D341Med (cell line): ENCODE measurements around the gene C4orf17.
"Not testable (repeated sequence)": the region's sequence is repeated elsewhere in the genome, so short reads cannot be mapped to it uniquely, and the experiment has no call there.

Experiments used
- DNase-seq: peaks from one replicate; pipeline ENCODE4 v3.0.0; 2012; ENCODE audit warnings: low spot score

The C4orf17 gene

DNA sequence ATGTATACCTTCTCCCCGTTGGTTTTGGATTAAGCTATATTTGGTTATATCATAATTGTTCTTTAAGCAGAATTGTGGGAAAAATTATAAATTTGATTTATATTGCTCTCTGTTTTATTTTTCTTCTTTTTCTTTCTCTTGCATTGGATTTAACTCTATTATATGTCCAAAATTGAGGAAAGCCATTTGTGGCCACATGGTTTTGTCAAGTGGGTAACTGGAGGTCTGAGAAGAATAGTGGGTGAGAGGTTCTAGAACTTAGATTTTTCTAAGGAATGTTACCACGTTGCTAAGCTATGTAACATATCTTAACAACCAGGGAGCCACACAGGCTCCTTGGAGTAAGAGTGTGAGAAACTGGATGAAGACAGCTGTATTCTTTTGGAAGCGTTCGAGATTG, at the start of gene C4orf17:
Gene C4orf17 (plus strand): TSS at position 301 of the 400 bp plus-strand sequence. CDS start 2,061 bp downstream, outside the sequence.
- no peak for DNase-seq

DNA sequence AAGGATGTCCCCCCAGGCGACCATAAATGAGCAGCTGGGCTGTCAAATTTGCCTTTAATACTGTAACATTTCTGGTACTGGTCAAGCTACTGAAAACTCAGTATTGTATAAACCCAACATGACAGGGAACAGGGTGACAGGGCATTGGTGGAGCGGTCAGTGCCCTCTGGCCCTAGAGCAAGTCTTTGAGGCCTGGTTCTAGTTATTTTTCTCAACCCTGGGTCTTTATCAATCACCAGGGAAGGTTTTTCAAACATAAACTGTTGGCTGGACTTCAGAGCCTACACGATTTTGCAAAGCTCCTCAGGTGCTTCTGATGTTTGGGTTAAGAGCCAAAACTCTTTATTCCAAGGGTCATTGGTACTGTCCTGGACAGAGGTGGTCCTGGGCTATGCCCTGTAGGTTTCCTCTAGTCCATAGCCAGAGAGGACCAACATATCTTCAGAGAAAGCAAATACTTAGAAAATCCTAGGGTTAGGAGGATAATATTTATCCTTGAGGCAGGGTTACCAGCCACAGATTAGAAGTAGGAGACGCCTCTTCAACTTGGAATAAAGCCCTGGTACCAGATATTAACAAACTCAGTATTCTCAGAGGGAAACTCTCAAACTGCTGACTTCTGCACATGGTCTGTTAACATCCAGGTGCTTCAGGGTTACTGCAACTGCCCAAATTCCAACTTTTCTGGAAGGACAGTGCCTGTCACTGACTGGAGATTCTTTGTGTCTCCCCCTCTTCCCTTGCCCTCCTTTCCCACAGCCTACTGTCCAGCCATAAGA, 49.0 kb upstream of the C4orf17 start:
- DNase-seq = no peak

DNA sequence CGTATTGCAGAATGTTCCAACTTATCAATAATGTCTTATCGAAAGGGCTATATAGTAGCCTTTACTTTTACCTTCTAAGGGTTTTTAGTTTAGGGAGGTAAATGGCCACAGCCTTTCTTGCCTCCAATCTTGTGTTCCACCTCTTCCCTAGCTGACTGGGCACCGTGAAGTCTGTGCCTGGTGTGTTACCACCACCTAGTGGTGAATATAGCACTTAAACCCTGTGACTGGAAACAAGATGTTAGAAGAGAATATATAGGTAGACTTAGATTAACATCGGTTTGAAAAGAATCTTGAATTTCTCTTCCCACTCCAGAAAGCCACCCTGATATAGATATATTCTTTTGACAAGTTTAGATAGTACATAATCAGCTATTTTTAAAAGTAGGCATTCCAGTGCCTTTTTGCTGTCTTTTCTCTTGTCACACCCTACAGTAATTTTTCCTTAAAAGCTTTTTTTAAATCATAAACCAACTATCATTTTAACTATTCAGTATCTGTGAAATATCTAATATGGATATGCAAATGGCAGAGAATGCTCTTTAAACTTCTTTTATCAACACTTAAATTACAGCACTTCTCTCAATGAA, 47.9 kb upstream of the C4orf17 start:
- DNase-seq = peak; percentile 78

DNA sequence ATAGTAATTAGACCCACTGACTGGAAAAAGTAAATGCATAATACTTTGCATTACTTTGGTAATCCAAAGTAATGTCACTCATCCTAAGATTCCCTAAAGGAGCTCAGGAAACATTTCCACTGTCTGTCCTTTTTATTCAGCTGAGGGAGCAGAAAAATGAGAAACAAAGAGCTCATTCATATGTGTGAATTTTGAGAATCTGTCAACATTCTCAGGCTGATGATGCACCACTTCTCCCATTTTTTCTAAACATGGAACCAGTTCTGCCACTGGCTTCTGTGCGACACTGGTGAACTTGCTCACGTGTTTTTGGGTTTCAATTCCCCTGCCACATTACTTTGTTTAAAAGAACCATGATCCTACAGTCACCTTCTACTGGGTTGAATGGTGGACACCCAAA, 47.3 kb upstream of the C4orf17 start:
- no peak for DNase-seq

DNA sequence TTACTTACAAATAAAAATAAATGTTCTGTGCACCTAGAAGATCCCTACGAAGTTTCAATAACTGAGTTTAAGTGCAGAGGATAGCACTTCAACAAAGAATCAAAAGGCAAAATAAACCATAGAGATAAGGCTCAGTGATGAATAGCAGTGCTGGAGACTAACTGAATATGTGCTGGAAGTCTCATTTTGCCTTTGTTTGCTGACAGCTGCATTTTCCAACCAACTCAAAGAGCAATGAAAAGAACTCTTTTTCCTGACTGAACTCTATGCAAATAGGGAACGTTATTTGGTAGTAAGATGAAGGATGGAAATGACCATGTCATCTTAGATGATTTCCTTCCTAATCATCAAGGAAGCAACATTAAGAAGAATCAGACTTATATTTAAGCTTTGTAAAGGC, 42.9 kb upstream of the C4orf17 start:
- DNase-seq = no peak

DNA sequence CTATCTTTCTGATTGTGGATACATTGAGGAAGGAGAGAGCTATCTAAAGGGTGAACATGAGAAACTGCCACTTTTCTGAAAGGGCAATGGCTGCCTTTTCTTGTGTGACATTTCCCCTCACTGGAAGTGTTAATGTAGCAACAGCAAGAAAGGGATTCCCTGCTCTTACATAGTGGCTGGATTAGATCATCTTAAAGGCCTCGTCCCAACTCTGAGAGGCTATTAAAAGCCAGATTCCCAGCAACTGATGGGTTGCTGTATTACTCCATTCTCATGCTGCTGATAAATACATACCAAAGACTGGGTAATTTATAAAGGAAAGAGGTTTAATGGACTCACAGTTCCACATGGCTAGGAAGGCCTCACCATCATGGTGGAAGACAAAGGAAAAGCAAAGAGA, 41.9 kb upstream of the C4orf17 start:
- DNase-seq = no peak

DNA sequence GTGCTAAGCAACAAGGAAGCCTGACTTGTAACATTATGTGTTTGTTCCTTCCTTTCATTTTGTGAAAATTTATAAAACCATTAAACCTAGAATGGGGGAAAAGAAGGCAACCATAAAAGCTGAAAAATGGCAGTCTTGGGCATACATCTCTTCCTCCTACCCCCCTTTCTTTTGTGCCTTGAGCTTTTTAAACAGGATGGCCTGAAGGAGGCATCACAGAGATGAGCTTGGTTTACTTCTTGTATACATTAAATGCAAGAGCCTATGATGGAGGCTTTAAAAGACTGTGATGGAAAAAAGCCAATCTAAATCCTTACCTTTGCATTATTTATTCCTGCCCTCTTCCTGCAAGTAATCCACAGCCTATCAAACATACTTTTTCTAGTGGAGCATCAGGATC, 39.5 kb upstream of the C4orf17 start:
- DNase-seq = no peak

DNA sequence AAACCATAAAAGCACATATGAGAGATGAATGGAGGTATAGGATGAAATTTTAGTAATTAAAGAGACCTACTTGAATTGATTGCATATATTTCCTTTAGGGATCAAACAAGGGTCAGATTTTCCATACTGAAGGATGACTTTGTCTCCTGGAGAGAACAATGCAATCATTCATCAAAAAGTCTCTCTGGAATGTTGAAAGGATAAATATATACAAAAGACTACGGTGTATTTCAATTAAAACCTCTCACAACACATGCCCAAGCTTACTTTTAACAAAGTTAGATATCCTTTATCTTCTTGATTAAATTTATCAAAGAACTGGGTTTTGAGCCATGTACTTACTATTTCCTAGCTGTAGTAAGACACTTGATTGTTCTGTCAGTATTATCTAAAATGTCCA, 38.9 kb upstream of the C4orf17 start:
- DNase-seq = no peak

DNA sequence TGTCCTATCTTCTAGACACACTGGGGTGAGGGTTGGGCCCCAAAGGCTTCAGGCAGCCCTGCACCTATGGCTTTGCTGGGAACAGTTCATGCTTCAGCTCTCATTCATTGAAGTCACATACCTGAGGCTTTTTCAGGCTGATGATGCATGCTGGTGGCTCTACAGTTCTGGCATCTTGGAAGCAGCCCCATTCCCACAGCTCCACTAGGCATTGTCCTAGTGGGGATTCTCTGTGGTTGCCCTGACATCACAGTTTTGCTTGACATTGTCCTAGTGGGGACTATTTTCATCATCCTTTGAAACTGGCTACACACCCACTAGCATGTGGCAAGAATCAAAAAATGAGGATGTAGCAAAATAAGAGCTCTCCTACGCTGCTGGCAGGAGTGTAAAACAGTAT, 37.7 kb upstream of the C4orf17 start:
- no peak for DNase-seq

DNA sequence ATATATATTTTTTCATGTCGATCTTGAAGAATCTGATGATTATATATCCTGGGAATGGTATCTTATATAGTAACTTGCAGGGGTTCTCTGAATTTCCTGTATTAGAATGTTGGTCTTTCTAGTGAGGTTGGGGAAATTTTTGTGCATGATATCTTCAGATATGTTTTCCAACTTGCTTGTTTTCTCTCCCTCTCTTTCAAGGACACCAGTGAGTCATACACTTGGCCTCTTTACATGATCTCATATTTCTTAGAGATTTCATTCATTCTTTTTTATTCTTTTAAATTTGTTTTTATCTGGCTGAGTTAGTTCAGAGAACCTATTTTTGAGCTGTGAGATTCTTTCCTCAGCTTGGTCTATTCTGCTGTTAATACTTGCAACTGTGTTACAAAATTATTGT, 27.2 kb upstream of the C4orf17 start:
- no peak for DNase-seq

DNA sequence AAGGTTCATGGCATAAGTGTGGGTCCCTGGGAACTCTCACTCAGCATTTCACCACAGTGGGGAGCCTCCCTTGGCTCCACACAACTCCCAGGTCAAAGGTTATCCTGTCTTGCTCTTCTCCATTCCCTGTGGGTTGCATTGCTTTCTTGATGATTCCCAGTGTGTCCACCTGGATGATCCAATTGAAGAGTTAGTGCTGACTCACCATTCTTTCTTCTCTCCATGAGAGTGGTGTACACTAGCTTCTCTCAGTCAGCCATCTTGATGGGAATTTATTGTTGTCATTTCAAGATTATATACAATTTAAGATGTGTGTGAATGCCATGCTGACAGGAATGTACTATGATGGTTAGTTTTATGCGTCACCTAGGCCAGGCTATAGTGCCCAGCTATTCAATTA, 25.6 kb upstream of the C4orf17 start:
- DNase-seq = no peak

DNA sequence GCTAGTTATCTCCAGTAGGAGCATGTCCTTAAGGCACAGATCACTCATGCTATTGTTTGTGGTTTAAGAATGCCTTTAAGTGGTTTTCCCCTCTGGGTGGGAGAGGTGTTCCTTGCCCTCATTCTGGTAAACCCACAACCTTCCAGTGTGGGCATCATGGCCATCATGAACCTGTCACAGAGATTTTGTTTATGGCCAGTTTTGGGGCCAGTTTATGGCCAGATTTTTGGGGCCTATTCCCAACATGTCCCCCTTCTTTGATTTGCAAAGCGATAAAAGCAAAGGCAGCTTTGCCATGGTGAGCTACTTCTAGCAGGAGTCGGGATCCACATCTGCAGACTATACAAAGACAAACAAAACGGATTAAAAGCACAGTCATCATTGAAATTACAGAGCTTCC, 24.2 kb upstream of the C4orf17 start:
- DNase-seq = not testable (repeated sequence)

DNA sequence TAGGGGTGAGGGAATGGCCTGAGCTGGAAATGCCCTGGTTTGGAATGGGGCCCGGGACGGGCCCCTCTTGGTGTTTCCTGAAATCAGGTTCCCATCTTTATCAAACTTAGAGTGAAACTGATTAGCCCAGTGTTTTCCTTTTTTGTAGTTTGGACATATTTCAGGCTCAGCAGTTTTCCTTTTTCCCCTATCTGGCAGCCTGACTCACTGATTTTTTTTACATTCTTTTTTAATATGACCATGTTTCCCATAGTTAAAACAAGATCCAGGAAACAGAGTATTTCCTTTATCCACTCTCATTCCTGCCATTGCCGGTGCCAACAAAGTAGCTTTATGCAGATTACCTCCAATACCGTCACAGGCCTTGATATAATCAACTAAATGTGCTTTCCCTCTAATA, 20.5 kb upstream of the C4orf17 start:
- no peak for DNase-seq

DNA sequence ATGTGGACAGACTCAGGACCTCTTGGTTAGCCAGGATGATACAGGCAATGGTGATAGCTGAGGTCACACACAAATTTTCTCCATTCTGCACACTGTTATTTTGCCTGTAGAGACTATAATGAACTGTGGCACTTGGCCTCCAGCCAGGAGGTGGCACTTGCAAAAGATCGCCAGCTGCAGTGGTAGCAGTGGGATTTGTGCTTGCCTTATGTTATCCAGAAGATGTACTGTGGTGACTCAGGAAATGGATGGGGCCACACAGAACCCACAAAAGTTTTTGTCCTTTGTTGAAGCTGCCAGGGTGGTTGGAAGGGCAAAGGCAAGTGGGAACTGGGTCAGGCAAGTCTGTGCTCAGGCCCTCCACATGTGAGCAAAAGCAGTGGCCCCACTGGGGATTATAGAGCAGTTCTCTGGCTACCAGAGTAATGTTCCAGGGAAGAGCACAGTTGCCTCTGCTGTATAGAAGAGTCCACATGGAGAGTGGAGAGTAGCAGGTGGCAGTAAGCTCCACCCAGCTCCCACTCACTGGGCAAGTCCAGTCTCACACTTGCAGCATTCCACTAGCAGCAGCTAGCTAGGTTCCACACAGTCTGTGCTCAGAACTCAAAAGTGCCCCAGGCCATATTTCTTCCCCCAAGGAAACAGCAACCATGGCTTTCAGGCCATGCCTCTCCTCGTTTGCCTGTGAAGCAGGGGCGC, 5.9 kb upstream of the C4orf17 start:
- DNase-seq = no peak

DNA sequence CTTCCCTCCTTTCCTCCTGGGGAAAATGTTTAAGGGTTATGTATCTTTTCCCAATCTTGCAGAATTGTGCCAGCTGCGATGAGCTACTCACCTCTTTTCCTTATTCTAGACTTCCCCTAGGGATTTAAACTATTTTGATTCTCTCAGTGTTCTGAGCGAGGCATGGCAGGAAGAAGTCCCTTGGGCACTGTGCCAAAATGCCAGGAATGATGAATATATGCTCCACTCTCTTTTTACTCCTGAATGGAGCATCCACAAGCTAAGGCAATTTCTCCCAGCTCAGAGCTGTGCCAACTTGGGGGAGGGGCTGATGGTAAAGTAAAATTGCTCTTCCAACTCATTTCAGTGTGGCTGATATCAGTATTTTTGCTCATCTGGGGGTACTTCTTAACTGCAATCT, 4.0 kb upstream of the C4orf17 start:
- DNase-seq = no peak

DNA sequence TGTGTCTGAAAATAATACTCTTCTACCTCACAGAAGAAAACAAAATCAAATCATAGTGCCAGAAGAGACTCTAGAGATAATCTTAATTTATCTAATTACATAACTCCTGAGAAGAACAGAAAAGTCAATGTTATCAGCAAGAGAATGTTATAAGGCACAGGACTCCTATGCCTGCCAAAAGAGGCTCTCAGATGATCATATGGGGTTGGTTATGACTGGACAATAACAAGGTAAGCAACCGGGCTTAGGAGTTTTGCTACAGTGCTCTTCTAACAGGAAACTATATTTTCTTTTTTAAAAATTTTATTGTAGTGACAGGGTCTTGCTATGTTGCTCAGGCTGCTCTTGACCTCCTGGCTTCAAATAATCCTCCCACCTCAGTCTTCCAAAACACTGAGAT, 3.5 kb upstream of the C4orf17 start:
- DNase-seq = no peak

DNA sequence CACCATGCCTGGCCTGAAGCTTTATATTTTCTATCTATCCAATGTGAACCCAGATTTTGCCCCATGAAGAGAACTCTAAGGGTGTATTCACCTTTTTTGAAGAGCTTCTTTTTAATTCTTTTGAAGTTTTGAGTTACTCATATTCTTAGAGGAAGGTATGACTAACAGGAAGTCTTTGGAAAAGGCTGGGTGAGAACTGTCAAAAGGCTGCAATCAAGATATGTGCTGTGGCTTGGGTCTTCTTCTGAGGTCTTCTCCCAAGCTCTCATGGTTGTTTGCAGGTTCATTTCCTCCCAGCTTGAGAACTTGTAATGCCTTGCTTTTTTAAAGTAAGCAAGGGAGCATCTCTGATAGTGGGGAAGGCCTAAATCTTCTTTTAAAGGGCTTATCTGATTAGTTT, 3.1 kb upstream of the C4orf17 start:
- DNase-seq = no peak

DNA sequence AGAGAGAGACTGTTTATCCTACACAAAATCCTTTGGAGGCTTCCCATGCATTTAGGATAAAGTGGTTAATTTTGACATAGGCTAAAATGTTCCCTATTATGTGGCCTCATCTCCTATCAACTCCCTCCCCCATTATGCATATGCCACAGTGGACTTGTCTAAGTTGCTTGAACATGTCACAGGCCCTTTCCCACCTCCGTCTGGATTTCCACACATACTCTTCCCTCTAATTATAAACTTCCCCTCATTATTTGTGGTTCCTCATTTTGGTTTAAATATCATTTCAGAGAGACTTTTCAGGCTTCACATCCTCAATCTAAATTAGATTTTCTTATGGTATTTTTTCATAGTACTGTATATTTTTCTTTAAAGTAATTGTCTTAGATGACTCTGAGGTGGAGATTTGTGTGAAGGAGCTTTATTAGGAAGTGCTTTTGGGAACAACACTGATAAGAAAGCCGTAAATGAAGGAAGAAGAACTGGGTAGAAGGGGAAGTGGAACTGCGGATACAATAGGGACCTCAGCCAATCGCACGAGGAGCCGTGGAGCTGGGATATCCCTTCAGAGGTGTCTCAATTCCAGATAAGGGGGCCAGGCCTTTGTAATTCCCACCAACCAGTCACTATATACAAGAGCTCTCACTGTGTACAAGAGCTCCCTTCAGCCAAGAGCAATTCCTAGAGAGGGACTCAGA, 7.9 kb downstream of the C4orf17 start:
- DNase-seq = no peak

DNA sequence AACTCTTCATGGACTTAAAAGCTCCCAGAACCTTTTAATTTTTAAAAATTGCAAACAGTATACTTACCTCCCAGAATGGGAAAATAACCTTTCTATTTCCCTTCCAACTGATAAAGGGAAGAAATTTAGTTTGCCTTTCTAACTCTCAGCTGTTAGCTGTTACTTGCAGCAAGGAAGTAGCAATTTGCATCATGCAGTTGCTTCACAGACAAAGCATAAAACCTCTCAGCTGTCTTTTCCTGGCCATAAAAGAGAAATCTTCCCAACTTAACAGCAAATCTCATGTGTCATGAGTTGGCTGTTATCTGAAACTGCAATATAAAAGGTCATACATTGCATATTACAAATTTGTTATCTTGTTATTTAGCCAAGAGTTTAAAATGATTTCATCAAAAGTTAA, 18.4 kb downstream of the C4orf17 start:
- no peak for DNase-seq

DNA sequence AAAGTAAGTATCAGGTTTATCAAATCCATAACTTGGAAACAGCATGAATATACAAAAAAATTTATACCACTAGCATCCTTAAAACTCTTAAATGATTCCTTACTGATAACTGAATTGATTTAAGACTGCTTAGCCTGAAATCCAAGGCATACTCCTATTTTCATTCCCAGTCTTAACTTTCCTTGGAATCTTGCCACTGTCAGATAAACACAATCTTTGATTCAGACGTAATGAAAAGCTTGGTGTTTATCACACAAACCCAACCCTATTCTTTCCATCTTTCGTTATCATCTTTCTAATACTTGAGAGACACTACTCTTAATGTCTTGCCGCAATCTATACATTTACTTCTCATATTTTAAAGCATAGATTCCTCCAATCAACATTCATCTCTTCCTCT, 19.1 kb downstream of the C4orf17 start:
- no peak for DNase-seq

DNA sequence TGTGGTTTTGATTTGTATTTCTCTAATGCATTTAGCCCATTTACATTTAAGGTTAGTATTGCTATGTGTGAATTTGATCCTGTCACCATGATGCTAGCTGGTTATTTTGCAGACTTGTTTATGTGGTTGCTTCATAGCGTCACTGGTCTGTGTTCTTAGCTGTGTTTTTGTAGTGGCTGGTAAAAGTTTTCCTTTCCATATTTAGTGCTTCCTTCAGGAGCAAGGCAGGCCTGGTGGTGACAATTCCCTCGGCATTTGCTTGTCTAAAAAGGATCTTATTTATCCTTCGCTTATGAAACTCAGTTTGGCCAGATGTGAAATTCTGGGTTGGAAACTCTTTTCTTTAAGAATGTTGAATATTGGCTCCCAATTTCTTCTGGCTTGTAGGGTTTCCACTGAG, 23.9 kb downstream of the C4orf17 start:
- DNase-seq = not testable (repeated sequence)

DNA sequence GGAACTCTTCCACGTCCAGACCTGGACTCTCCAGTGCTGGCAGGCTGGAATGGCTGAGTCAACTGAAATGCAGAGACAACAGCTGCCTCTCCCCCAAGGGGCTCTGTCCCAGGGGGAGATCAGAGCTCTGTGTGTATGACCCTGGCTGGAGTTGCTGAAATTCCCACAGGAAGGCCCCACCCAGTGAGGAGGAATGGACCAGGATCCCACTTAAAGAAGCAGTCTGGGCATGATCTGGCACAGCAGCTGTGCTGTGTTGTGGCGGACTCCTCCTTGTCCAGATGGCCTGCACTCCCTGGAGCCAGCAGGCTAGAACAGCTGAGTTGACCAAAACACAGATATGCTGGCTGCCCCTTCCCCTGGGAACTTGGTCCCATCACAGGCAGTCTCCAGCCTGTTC, 25.4 kb downstream of the C4orf17 start:
- no peak for DNase-seq

DNA sequence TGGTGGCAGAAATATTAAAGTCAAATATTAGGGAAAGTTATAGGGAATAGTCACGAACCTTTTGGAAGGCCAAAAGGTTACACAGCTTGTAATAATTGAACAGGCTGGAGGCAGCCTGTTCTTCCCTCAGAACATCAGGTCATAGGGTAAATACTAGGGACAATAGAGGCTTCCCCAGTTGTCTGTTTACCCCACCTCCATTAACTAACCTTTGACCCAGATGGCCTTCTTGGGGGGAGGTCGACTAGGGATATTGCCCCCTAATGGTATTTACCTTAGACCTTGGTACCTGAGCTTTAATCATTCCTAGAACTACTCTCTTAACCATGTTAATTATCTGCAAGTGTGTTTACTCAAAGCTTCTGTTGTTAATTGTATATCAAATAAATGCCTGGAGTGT, 26.0 kb downstream of the C4orf17 start:
- DNase-seq = no peak
